MM.1S (cell line): Measurements from ENCODE around the gene SHOC2.

ENCODE experiments used
- DNase-seq: peaks from one replicate; pipeline ENCODE4 v3.0.0-alpha.2; 2015
- H2AFZ ChIP-seq: fragments of 300-600 bp; sonication (generic); 2 replicates; pipeline ENCODE4 v1.6.0; 2016; ENCODE audit warnings: antibody characterized with exemption, low read length
- H3F3A ChIP-seq: fragments of 300-600 bp; sonication (generic); 2 replicates; pipeline ENCODE4 v1.6.1; 2016; ENCODE audit warnings: mild to moderate bottlenecking, antibody characterized with exemption, low read length, moderate library complexity, mixed read lengths; ENCODE audit not compliant: insufficient read depth
- H3K27ac ChIP-seq: fragments of 300-600 bp; sonication (generic); 2 replicates; pipeline ENCODE4 v1.5.1; 2016; ENCODE audit warnings: mild to moderate bottlenecking, low read length
- H3K27me3 ChIP-seq: fragments of 300-600 bp; sonication (generic); replicated peaks from 2 replicates; pipeline ENCODE4 v1.6.0; 2016; ENCODE audit warnings: low read length; ENCODE audit not compliant: insufficient read depth
- H3K36me3 ChIP-seq: fragments of 300-600 bp; sonication (generic); replicated peaks from 2 replicates; pipeline ENCODE4 v1.6.1; 2016; ENCODE audit warnings: mild to moderate bottlenecking, low read length, mixed read lengths; ENCODE audit not compliant: insufficient read depth
- H3K4me1 ChIP-seq: fragments of 300-600 bp; sonication (generic); 2 replicates; pipeline ENCODE4 v1.6.1; 2016; ENCODE audit warnings: low read length, mixed read lengths
- H3K4me2 ChIP-seq: fragments of 300-600 bp; sonication (generic); 2 replicates; pipeline ENCODE4 v1.6.0; 2016; ENCODE audit warnings: low read depth, low read length
- H3K4me3 ChIP-seq: fragments of 300-600 bp; sonication (generic); 2 replicates; pipeline ENCODE4 v1.5.1; 2016; ENCODE audit warnings: low read length, mixed read lengths
- H3K79me2 ChIP-seq: fragments of 300-600 bp; sonication (generic); 2 replicates; pipeline ENCODE4 v1.6.1; 2016; ENCODE audit warnings: mixed run types, low read length, mixed read lengths
- H3K9ac ChIP-seq: fragments of 300-600 bp; sonication (generic); 2 replicates; pipeline ENCODE4 v1.6.1; 2016; ENCODE audit warnings: low read length, mixed read lengths
- H3K9me2 ChIP-seq: fragments of 300-600 bp; sonication (generic); replicated peaks from 2 replicates; pipeline ENCODE4 v1.6.1; 2016; ENCODE audit warnings: mild to moderate bottlenecking, low read length, mixed read lengths; ENCODE audit not compliant: insufficient read depth
- H3K9me3 ChIP-seq: fragments of 300-600 bp; sonication (generic); replicated peaks from 2 replicates; pipeline ENCODE4 v1.6.1; 2016; ENCODE audit warnings: mild to moderate bottlenecking, low read length, mixed read lengths; ENCODE audit not compliant: insufficient read depth
- H4K20me1 ChIP-seq: fragments of 300-600 bp; sonication (generic); 2 replicates; pipeline ENCODE4 v1.6.1; 2016; ENCODE audit warnings: mild to moderate bottlenecking, low read length, moderate library complexity, mixed read lengths; ENCODE audit not compliant: insufficient read depth
- EZH2 ChIP-seq: fragments of 300-600 bp; sonication (generic); optimal IDR thresholded peaks from 2 replicates; pipeline ENCODE3; 2017; ENCODE audit warnings: low read depth, mild to moderate bottlenecking, antibody characterized with exemption, low read length, mixed read lengths
- EZH2phosphoT487 ChIP-seq: fragments of 300-600 bp; sonication (generic); IDR thresholded peaks from 2 replicates; pipeline ENCODE4 v1.6.1; 2018; ENCODE audit warnings: antibody characterized with exemption, low read length
- TF ChIP-seq, protein P1 (sequence below): fragments of 300-600 bp; sonication (generic); IDR thresholded peaks from 2 replicates; pipeline ENCODE4 v1.5.1; 2016; ENCODE audit warnings: antibody characterized with exemption, low read length, mixed read lengths

SHOC2 gene

DNA sequence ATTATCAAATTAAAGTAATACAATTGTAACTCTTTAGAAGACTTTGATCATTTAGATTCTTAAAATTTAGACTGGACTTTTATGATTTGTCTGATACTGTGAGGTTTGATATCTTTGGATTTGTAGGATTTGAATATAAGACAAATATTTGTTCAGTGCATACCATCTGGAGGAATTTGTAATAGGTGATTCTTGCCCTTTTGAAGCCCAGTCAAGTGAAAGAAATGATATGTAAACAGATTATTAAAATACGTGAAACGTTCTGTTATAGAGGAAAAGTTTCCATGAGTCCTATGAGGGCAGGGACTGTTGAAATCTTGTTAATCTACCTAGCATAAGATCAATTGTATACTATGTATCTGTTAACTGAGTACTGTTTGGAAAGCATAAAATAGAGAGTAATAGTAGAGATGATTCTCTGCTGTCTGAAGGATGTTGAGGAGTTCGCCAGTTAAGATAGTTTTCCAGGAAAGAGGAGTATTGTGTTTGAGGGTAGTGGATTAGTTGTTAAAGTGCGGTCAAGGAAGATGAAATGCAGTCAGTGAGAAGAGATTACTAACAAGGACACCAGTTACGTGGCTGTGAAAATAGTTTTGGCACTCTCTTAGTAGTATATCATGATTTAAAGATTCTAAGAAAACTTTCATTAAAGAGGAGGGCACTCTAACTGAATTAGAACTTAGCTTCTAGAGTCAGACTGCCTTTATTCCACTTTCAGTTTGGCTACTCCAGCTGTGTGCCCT, 33.3 kb upstream of the SHOC2 start:
- no peak overlapping the region for H3K27ac ChIP-seq
- no peak for TF ChIP-seq EZH2phosphoT487
- TF ChIP-seq, protein P1, sequence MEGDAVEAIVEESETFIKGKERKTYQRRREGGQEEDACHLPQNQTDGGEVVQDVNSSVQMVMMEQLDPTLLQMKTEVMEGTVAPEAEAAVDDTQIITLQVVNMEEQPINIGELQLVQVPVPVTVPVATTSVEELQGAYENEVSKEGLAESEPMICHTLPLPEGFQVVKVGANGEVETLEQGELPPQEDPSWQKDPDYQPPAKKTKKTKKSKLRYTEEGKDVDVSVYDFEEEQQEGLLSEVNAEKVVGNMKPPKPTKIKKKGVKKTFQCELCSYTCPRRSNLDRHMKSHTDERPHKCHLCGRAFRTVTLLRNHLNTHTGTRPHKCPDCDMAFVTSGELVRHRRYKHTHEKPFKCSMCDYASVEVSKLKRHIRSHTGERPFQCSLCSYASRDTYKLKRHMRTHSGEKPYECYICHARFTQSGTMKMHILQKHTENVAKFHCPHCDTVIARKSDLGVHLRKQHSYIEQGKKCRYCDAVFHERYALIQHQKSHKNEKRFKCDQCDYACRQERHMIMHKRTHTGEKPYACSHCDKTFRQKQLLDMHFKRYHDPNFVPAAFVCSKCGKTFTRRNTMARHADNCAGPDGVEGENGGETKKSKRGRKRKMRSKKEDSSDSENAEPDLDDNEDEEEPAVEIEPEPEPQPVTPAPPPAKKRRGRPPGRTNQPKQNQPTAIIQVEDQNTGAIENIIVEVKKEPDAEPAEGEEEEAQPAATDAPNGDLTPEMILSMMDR = no peak
- no peak for TF ChIP-seq EZH2

DNA sequence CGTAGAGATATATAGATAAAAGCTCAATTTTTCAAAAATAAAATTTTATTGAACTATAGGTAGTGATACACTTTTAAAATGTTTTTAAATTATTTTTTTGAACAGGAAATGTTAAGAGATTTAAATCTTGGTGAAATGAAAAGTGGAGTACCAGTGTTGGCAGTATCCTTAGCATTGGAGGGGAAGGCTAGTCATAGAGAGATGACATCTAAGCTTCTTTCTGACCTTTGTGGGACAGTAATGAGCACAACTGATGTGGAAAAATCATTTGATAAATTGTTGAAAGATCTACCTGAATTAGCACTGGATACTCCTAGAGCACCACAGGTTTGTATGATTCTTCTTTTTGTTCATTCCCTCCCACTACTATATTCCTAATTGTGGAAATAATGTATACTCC, 31.8 kb upstream of the SHOC2 start:
- H3K27ac ChIP-seq = no peak overlapping the region
- no peaks in the 10 kb centered on the region for H3K79me2 ChIP-seq
- no peak overlapping the region for H3K4me3 ChIP-seq
- peaks cover 6% of the 10 kb centered on the region; the same call in 1 of the 2 replicates for H3K36me3 ChIP-seq
- no peak overlapping the region for H3K4me2 ChIP-seq
- DNase-seq = no peak
- H3K4me1 ChIP-seq = peaks cover 10% of the 10 kb centered on the region
- no peaks in the 10 kb centered on the region for H4K20me1 ChIP-seq
- TF ChIP-seq EZH2phosphoT487 (no peak), EZH2 (no peak)
- TF ChIP-seq, protein P1 = no peak
- peaks cover 4% of the 10 kb centered on the region for H3F3A ChIP-seq
- no peak overlapping the region for H3K9ac ChIP-seq
- H2AFZ ChIP-seq = no peak overlapping the region
- no peaks in the 10 kb centered on the region for H3K9me2 ChIP-seq
- no peaks in the 10 kb centered on the region for H3K27me3 ChIP-seq
- H3K9me3 ChIP-seq = no peaks in the 10 kb centered on the region

More for the DNA sequence above, 33.3 kb upstream of the SHOC2 start:
- Histone ChIP-seq H3K36me3 (peaks cover 6% of the 10 kb centered on the region; the same call in 1 of the 2 replicates), H2AFZ (no peak overlapping the region), H3K9me2 (no peaks in the 10 kb centered on the region), H3K9me3 (no peaks in the 10 kb centered on the region), H4K20me1 (no peaks in the 10 kb centered on the region), H3K4me1 (peaks cover 10% of the 10 kb centered on the region), H3K27me3 (no peaks in the 10 kb centered on the region), H3K4me2 (no peak overlapping the region), H3K4me3 (no peak overlapping the region), H3F3A (peaks cover 4% of the 10 kb centered on the region), H3K79me2 (no peaks in the 10 kb centered on the region), H3K9ac (no peak overlapping the region)
- no peak for DNase-seq

DNA sequence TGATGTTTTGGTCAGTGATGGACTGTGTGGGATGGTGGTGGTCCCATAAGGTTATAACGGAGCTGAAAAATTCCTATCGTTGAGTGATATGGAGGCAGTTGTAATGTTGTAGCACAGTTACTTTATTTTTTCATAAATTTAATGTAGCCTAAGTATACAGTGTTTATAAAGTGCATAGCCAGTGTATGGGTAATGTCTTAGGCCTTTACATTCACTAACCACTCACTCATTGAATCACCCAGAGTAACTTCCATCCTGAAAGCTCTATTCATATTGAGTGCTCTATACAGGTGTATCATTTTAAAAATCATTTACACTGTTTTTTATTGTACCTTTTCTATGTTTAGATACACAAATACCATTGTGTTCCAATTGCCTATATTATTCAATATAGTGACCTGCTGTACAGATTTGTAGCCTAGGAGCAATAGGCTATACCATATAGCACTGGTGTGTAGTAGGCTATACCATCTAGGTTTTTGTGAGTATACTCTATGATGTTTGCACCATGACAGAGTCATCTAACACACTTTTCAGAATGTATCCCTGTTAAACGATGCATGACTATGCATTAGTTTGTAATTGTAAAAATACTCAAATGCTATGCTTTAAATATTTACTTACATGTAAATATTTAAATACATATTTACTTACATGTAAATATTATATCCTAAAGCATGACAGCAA, 26.7 kb upstream of the SHOC2 start:
- no peaks in the 10 kb centered on the region for H3K27me3 ChIP-seq
- no peaks in the 10 kb centered on the region for H3K9me3 ChIP-seq
- H3K4me3 ChIP-seq = no peak overlapping the region
- H3K9ac ChIP-seq = no peak overlapping the region
- H3K36me3 ChIP-seq = no peaks in the 10 kb centered on the region; the same call in 1 of the 2 replicates
- no peak for DNase-seq
- no peaks in the 10 kb centered on the region for H3K4me1 ChIP-seq
- TF ChIP-seq, protein P1 = no peak
- TF ChIP-seq EZH2phosphoT487 = no peak
- no peak for TF ChIP-seq EZH2
- no peaks in the 10 kb centered on the region for H3K9me2 ChIP-seq
- H4K20me1 ChIP-seq = no peaks in the 10 kb centered on the region
- H3K79me2 ChIP-seq = no peaks in the 10 kb centered on the region
- no peak overlapping the region for H3K27ac ChIP-seq
- H3F3A ChIP-seq = no peaks in the 10 kb centered on the region; the same call in 1 of the 2 replicates
- no peak overlapping the region for H3K4me2 ChIP-seq
- H2AFZ ChIP-seq = no peak overlapping the region
